ENCODE results near the gene ARHGAP19.

DNA sequence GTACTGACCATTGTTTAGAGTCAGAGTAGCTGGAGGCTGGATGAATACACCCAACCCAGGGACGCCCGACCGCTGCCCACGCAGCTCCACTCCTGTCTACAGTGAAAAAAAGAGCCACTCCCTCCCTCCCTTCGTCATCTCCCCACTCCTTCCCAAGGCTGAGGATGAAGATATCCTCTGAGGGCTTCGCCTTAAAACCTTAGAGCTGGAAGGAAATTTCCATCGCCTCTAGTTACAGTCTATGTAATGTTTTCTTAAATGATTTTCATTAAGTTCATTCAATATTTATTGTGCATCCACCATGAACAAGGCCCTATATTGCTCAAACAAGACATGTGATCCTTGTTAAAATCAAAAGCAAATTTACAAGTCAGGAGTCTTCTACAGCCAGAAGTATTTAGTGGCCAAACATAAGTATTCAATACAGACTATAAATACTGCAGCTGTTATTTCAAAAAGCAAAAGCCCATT is 95.4 kb downstream of the ARHGAP19 start:
- TF ChIP-seq, protein P1, sequence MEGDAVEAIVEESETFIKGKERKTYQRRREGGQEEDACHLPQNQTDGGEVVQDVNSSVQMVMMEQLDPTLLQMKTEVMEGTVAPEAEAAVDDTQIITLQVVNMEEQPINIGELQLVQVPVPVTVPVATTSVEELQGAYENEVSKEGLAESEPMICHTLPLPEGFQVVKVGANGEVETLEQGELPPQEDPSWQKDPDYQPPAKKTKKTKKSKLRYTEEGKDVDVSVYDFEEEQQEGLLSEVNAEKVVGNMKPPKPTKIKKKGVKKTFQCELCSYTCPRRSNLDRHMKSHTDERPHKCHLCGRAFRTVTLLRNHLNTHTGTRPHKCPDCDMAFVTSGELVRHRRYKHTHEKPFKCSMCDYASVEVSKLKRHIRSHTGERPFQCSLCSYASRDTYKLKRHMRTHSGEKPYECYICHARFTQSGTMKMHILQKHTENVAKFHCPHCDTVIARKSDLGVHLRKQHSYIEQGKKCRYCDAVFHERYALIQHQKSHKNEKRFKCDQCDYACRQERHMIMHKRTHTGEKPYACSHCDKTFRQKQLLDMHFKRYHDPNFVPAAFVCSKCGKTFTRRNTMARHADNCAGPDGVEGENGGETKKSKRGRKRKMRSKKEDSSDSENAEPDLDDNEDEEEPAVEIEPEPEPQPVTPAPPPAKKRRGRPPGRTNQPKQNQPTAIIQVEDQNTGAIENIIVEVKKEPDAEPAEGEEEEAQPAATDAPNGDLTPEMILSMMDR (IDR thresholded peaks at IDR 0.05; ENCODE audit: poor library complexity) = no peak
- TF ChIP-seq EZH2 (IDR thresholded peaks at IDR 0.05; ENCODE audit: borderline replicate concordance) = no peak
